ENCODE data around the gene UPF2.

Gene UPF2

GRCh38 chr10:11902646-11903045 is 140.0 kb downstream of the UPF2 start:
- H3K36me3 ChIP-seq = no peaks in the 10 kb centered on the region
- H3K9me3 ChIP-seq = no peaks in the 10 kb centered on the region
- H3K4me3 ChIP-seq (ENCODE audit: low read depth, low read length) = no peak overlapping the region
- no peaks in the 10 kb centered on the region for H3K4me1 ChIP-seq
- TF ChIP-seq CTCF (IDR thresholded peaks at IDR 0.05; ENCODE audit: low read depth, low read length) = no peak
- H3K27me3 ChIP-seq = no peaks in the 10 kb centered on the region
- no peak for DNase-seq

- Histone ChIP-seq H3K4me3 (ENCODE audit: low read depth, low read length) (no peak overlapping the region), H3K27me3 (no peaks in the 10 kb centered on the region), H3K9me3 (no peaks in the 10 kb centered on the region), H3K36me3 (no peaks in the 10 kb centered on the region), H3K4me1 (no peaks in the 10 kb centered on the region)
- no peak for TF ChIP-seq CTCF (IDR thresholded peaks at IDR 0.05; ENCODE audit: low read depth, low read length)
- DNase-seq = no peak
These were observed 140.7 kb downstream of the UPF2 start for GRCh38 chr10:11901833-11902475.

GRCh38 chr10:11901454-11901832 is 141.2 kb downstream of the UPF2 start:
- Histone ChIP-seq H3K9me3 (no peaks in the 10 kb centered on the region), H3K36me3 (no peaks in the 10 kb centered on the region), H3K27me3 (no peaks in the 10 kb centered on the region), H3K4me3 (ENCODE audit: low read depth, low read length) (no peak overlapping the region), H3K4me1 (no peaks in the 10 kb centered on the region)
- DNase-seq = no peak
- TF ChIP-seq CTCF (IDR thresholded peaks at IDR 0.05; ENCODE audit: low read depth, low read length) = no peak

GRCh38 chr10:11901036-11901301 is 141.6 kb downstream of the UPF2 start:
- Histone ChIP-seq H3K27me3 (no peaks in the 10 kb centered on the region), H3K4me1 (no peaks in the 10 kb centered on the region), H3K9me3 (no peaks in the 10 kb centered on the region), H3K36me3 (no peaks in the 10 kb centered on the region), H3K4me3 (ENCODE audit: low read depth, low read length) (no peak overlapping the region)
- DNase-seq = no peak
- TF ChIP-seq CTCF (IDR thresholded peaks at IDR 0.05; ENCODE audit: low read depth, low read length) = no peak

- Histone ChIP-seq H3K27me3 (no peaks in the 10 kb centered on the region), H3K4me3 (ENCODE audit: low read depth, low read length) (no peak overlapping the region), H3K9me3 (no peaks in the 10 kb centered on the region), H3K36me3 (no peaks in the 10 kb centered on the region), H3K4me1 (no peaks in the 10 kb centered on the region)
- DNase-seq = no peak
- no peak for TF ChIP-seq CTCF (IDR thresholded peaks at IDR 0.05; ENCODE audit: low read depth, low read length)
These were observed 143.3 kb downstream of the UPF2 start for GRCh38 chr10:11899067-11899876.

- Histone ChIP-seq H3K9me3 (no peaks in the 10 kb centered on the region), H3K27me3 (no peaks in the 10 kb centered on the region), H3K4me1 (no peaks in the 10 kb centered on the region), H3K36me3 (no peaks in the 10 kb centered on the region), H3K4me3 (ENCODE audit: low read depth, low read length) (no peak overlapping the region)
- peak; percentile 37 for DNase-seq
- TF ChIP-seq CTCF (IDR thresholded peaks at IDR 0.05; ENCODE audit: low read depth, low read length) = no peak
These were observed 144.1 kb downstream of the UPF2 start for GRCh38 chr10:11898372-11899066.
